ENCODE data around the gene ENDOD1. TPM values are rescaled to one million over a fixed set of nuclear protein-coding genes. Genes with fewer than 3 reads are reported as not detected.

Gene ENDOD1
- total RNA-seq, 1 donor from 2014 or later, result 47.9 TPM

- TF ChIP-seq CTCF (IDR thresholded peaks at IDR 0.05), result no peak
- TF ChIP-seq POLR2AphosphoS5 (IDR thresholded peaks at IDR 0.05; ENCODE audit: insufficient read depth in 1 of 2, low read depth in 1 of 2), result no peak
- TF ChIP-seq POLR2A (IDR thresholded peaks at IDR 0.05), result no peak
These were observed 59.3 kb downstream of the ENDOD1 start for GRCh38 chr11:95148938-95149337.

GRCh38 chr11:95149651-95150364 is 60.2 kb downstream of the ENDOD1 start:
- intact Hi-C loops (cut with DNase I), result loop anchor here (2.0 to 10.0 kb wide), 4 partner anchors 55 to 557 kb away; partner anchors contain the start of genes CWC15, KDM4D and SRSF8
- no peak for DNase-seq (ENCODE audit: extremely low spot score in 2 of 2)
- TF ChIP-seq POLR2AphosphoS5 (IDR thresholded peaks at IDR 0.05; ENCODE audit: insufficient read depth in 1 of 2, low read depth in 1 of 2), result no peak
- TF ChIP-seq CTCF (IDR thresholded peaks at IDR 0.05), result no peak
- no peak for TF ChIP-seq POLR2A (IDR thresholded peaks at IDR 0.05)
- Histone ChIP-seq H3K36me3 (no peaks in the 10 kb centered on the region), H3K9me3 (no peaks in the 10 kb centered on the region), H3K27me3 (no peaks in the 10 kb centered on the region), H3K4me3 (peak overlapping the region; percentile 59 to 74), H3K27ac (peak overlapping the region; percentile 96), H3K4me1 (peaks cover 48% of the 10 kb centered on the region)

More at GRCh38 chr11:95148938-95149337, 59.3 kb downstream of the ENDOD1 start:
- H3K27ac ChIP-seq, result no peak overlapping the region
- intact Hi-C loops (cut with DNase I), result loop anchor here (10.0 kb wide), 2 partner anchors 54 to 174 kb away; partner anchors contain the start of genes CWC15 and KDM4D
- peaks cover 47% of the 10 kb centered on the region for H3K4me1 ChIP-seq
- no peaks in the 10 kb centered on the region for H3K9me3 ChIP-seq
- H3K36me3 ChIP-seq, result no peaks in the 10 kb centered on the region
- H3K4me3 ChIP-seq, result no peak overlapping the region
- DNase-seq (ENCODE audit: extremely low spot score in 2 of 2), result no peak
- no peaks in the 10 kb centered on the region for H3K27me3 ChIP-seq

- TF ChIP-seq POLR2A (IDR thresholded peaks at IDR 0.05) (peak in 1 of 2 donors; percentile 59), POLR2AphosphoS5 (IDR thresholded peaks at IDR 0.05; ENCODE audit: insufficient read depth in 1 of 2, low read depth in 1 of 2) (peak; percentile 84 to 95), CTCF (IDR thresholded peaks at IDR 0.05) (peak; percentile 89 to 98 (median 93))
- Histone ChIP-seq H3K4me3 (peak overlapping the region; percentile 59 to 74), H3K27me3 (no peaks in the 10 kb centered on the region), H3K27ac (peak overlapping the region; percentile 96), H3K36me3 (no peaks in the 10 kb centered on the region), H3K4me1 (peaks cover 49% of the 10 kb centered on the region), H3K9me3 (no peaks in the 10 kb centered on the region)
- intact Hi-C loops (cut with DNase I), result loop anchor here (1.0 to 5.0 kb wide), 3 partner anchors 84 to 613 kb away; partner anchors contain the start of gene SRSF8
- peak in 1 of 2 donors; percentile 97 for DNase-seq (ENCODE audit: extremely low spot score in 2 of 2)
These were observed 61.5 kb downstream of the ENDOD1 start for GRCh38 chr11:95150956-95151684.

GRCh38 chr11:95152876-95153856 is 63.5 kb downstream of the ENDOD1 start:
- H3K36me3 ChIP-seq, result no peaks in the 10 kb centered on the region
- H3K4me3 ChIP-seq, result peak overlapping the region in 1 of 2 donors; percentile 18
- DNase-seq (ENCODE audit: extremely low spot score in 2 of 2), result no peak
- H3K27ac ChIP-seq, result no peak overlapping the region
- H3K9me3 ChIP-seq, result no peaks in the 10 kb centered on the region
- peaks cover 55% of the 10 kb centered on the region for H3K4me1 ChIP-seq
- H3K27me3 ChIP-seq, result no peaks in the 10 kb centered on the region
- intact Hi-C loops (cut with DNase I), result loop anchor here (5.0 kb wide), 1 partner anchor 554 kb away; no protein-coding TSS in a partner anchor
- no peak for TF ChIP-seq POLR2AphosphoS5 (IDR thresholded peaks at IDR 0.05; ENCODE audit: insufficient read depth in 1 of 2, low read depth in 1 of 2)

Data from vagina (tissue), 2 donors.